Body of pancreas (tissue), 4 donors: ENCODE data around the gene SCP2. TPM values are rescaled to one million over a fixed set of nuclear protein-coding genes. Genes with fewer than 3 reads are reported as not detected.
A peak's percentile ranks its signal among the peaks of the same experiment; 100 is the strongest.

Source experiments
- ATAC-seq: fragments of 150-250 bp; one replicate; pipeline ENCODE4 v1.9.1; 2016
- DNase-seq, 4 donors: peaks; one replicate each; pipeline ENCODE4 v3.0.0-alpha.2; 2019
- H3K27ac ChIP-seq, 4 donors: fragments of 200-600 bp; sonication (generic); 1 replicate in 3 of 4; 2 replicates in 1 of 4; pipeline versions ENCODE4 v1.5.1 to v1.6.1; 2016 to 2019; ENCODE audit warnings: mild to moderate bottlenecking in 1 of 4, mixed read lengths in 1 of 4, moderate library complexity in 1 of 4
- H3K27me3 ChIP-seq, 2 donors: fragments of 200-600 bp; sonication (generic); one replicate each; pipeline ENCODE4 v1.6.0; 2016; ENCODE audit warnings: mild to moderate bottlenecking in 1 of 2
- H3K36me3 ChIP-seq, 2 donors: fragments of 200-600 bp; sonication (generic); replicated peaks in 1 of 2; 2 replicates each; pipeline ENCODE4 v1.5.1; 2016; ENCODE audit warnings: low read depth in 2 of 2; ENCODE audit not compliant: insufficient read depth in 1 of 2
- H3K4me1 ChIP-seq: fragments of 200-600 bp; sonication (generic); one replicate; pipeline ENCODE4 v1.6.0; 2016
- H3K4me3 ChIP-seq, 2 donors: fragments of 200-600 bp; sonication (generic); 1 replicate in 1 of 2; 2 replicates in 1 of 2; pipeline ENCODE4 v1.5.1; 2016 to 2019
- H3K9me3 ChIP-seq, 3 donors: fragments of 200-600 bp; sonication (generic); 1 replicate in 2 of 3; 2 replicates in 1 of 3; pipeline ENCODE4 v1.5.1; 2016
- CTCF ChIP-seq, 7 experiments: fragments of 450-650 bp in 4 of 7; fragments of 200-600 bp in 3 of 7; sonication (generic) in 3 of 7; IDR thresholded peaks; one replicate each; pipeline ENCODE4 v1.5.1; 2016 to 2019; ENCODE audit warnings: antibody characterized with exemption in 7 of 7
- POLR2A ChIP-seq, 3 donors: fragments of 450-650 bp; IDR thresholded peaks; one replicate each; pipeline ENCODE4 v1.6.1; 2016; ENCODE audit warnings: antibody characterized with exemption in 3 of 3, mild to moderate bottlenecking in 2 of 3
- WGBS, 2 donors: methylation state at CpG; one replicate each; pipeline ENCODE4 v1.1.5; 2017; 5-methylcytosine and 5-hydroxymethylcytosine counted together
- intact Hi-C: fragments of 100-400 bp; cut with DNase I; formaldehyde crosslinking; loops from one replicate; pipeline ENCODE4 v1.15.1; 2023
- total RNA-seq, 2 donors: library from RNA; depleted of rRNA; stranded (reverse); fragments of >200 nt; gene quantifications; one replicate each; pipeline ENCODE4 v1.1.0, GENCODE V29; 2016

The SCP2 gene
- total RNA-seq, 2 donors from 2014 or later, result 87.4 to 90.3 TPM

GRCh38 chr1:53069265-53069662, 142.2 kb downstream of the SCP2 start:
- DNase-seq, result peak in 2 of 4 donors; percentile 1 to 6

GRCh38 chr1:53069663-53070327, 142.7 kb downstream of the SCP2 start:
- TF ChIP-seq POLR2A (IDR thresholded peaks at IDR 0.05) (no peak), CTCF (IDR thresholded peaks at IDR 0.05) (no peak)
- no peak overlapping the region for H3K27ac ChIP-seq
- peak; percentile 1 to 7 (median 4) for DNase-seq
- no peaks in the 10 kb centered on the region for H3K27me3 ChIP-seq
- H3K4me3 ChIP-seq, result no peak overlapping the region
- no peaks in the 10 kb centered on the region for H3K9me3 ChIP-seq
- no peaks in the 10 kb centered on the region for H3K36me3 ChIP-seq
- no peaks in the 10 kb centered on the region for H3K4me1 ChIP-seq
- ATAC-seq, result no peak
- intact Hi-C loops, result no loop called here
- 90 to 100% methylated on average over 2 to 22 of the region's 31 CpGs for WGBS, 2 donors

More at GRCh38 chr1:53069265-53069662, 142.2 kb downstream of the SCP2 start:
- no peak for ATAC-seq
- H3K27ac ChIP-seq, result no peak overlapping the region
- H3K4me3 ChIP-seq, result no peak overlapping the region
- no peaks in the 10 kb centered on the region for H3K27me3 ChIP-seq
- no peaks in the 10 kb centered on the region for H3K4me1 ChIP-seq
- no peaks in the 10 kb centered on the region for H3K9me3 ChIP-seq
- TF ChIP-seq POLR2A (IDR thresholded peaks at IDR 0.05) (no peak), CTCF (IDR thresholded peaks at IDR 0.05) (no peak)
- 61 to 80% methylated on average over 5 to 7 of the region's 7 CpGs for WGBS, 2 donors
- intact Hi-C loops, result no loop called here
- H3K36me3 ChIP-seq, result no peaks in the 10 kb centered on the region

- no peaks in the 10 kb centered on the region for H3K9me3 ChIP-seq
- H3K4me1 ChIP-seq, result no peaks in the 10 kb centered on the region
- TF ChIP-seq CTCF (IDR thresholded peaks at IDR 0.05) (no peak), POLR2A (IDR thresholded peaks at IDR 0.05) (no peak)
- H3K36me3 ChIP-seq, result no peaks in the 10 kb centered on the region
- DNase-seq (peak; percentile 0 to 9 (median 3)), ATAC-seq (no peak)
- no peak overlapping the region for H3K4me3 ChIP-seq
- WGBS, 2 donors, result 89 to 92% methylated on average over 3 to 12 of the region's 12 CpGs
- H3K27me3 ChIP-seq, result no peaks in the 10 kb centered on the region
- no peak overlapping the region for H3K27ac ChIP-seq
- intact Hi-C loops, result no loop called here
Observed at GRCh38 chr1:53070621-53071020, 143.5 kb downstream of the SCP2 start.

- Histone ChIP-seq H3K36me3 (no peaks in the 10 kb centered on the region), H3K4me1 (no peaks in the 10 kb centered on the region), H3K9me3 (no peaks in the 10 kb centered on the region), H3K4me3 (no peak overlapping the region), H3K27me3 (no peaks in the 10 kb centered on the region), H3K27ac (no peak overlapping the region)
- DNase-seq (peak in 3 of 4 donors; percentile 2 to 6 (median 3)), ATAC-seq (no peak)
- 77 to 87% methylated on average over 15 to 17 of the region's 17 CpGs for WGBS, 2 donors
- intact Hi-C loops, result no loop called here
- TF ChIP-seq CTCF (IDR thresholded peaks at IDR 0.05) (no peak), POLR2A (IDR thresholded peaks at IDR 0.05) (no peak)
Observed at GRCh38 chr1:53071167-53071865, 144.2 kb downstream of the SCP2 start.
